C4-2B (cell line): Measurements from ENCODE around the gene PLS3.

Source experiments
- H3K27ac ChIP-seq: fragments of 450-650 bp; 2 replicates; pipeline ENCODE4 v1.5.1; 2017
- ZFX ChIP-seq: fragments of 450-650 bp; IDR thresholded peaks from 2 replicates; pipeline ENCODE4 v1.6.1; 2017
- TF ChIP-seq, protein P1 (sequence below): fragments of 450-650 bp; conservative IDR thresholded peaks from 2 replicates; pipeline ENCODE4 v1.5.1; 2017; ENCODE audit warnings: mild to moderate bottlenecking

The PLS3 gene

DNA sequence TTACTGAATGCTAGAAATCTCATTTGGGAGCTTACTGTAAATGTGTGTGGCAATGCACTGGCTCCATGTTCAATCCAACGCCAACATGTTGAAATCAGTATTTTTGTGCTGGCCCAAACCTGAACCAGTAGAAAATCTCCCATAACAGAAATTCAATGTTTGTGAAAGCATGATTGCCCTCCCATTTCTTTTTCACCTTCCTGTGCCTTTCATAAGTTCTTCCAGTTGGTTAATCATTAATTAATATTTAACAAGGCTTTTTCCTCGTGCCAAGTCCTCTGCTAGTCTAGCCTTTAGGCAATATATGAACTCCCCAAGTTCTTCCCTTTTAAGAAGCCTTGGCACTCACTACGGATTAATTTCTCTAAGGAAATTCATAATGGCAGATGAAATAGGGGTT, 1.3 kb upstream of the PLS3 start:
- no peak overlapping the region for H3K27ac ChIP-seq
- TF ChIP-seq ZFX, result no peak

DNA sequence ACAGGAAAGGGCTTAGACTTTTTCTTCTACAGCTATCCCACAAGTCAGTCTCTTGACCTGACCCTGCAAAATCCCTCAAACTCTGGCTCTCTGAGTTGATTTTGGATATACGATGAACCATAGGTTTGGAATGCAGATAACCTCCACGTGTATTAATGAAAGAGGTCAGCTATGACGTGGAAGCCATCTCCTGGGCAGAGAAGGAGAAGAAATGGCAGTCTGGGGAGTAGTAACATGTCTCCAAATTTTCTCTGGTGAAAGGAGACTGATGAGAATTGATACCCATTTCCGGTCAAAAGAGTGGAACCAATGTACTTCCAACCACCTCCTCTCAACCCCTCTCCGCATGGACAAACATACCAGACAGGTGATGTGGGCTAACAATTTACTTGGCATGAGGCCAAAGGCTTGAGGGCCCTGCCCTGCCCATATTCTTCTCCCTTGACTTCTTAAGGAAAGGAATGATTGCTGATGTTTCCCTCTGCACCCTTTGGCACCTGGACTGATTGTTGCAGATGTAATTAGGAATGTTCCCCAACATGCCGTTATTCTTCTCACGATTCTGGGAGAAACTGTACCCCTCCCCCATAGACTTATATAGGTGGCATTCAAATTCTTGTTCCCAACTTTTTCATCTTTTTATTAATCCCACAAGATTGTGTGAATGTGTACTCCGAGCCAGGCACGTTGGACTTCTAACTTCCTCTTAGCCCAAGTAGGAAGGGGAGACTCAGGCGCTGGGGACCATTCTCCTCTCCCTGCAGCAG, 580 bp upstream of the PLS3 start:
- peak overlapping the region; percentile 87 for H3K27ac ChIP-seq
- no peak for TF ChIP-seq ZFX
- TF ChIP-seq, protein P1, sequence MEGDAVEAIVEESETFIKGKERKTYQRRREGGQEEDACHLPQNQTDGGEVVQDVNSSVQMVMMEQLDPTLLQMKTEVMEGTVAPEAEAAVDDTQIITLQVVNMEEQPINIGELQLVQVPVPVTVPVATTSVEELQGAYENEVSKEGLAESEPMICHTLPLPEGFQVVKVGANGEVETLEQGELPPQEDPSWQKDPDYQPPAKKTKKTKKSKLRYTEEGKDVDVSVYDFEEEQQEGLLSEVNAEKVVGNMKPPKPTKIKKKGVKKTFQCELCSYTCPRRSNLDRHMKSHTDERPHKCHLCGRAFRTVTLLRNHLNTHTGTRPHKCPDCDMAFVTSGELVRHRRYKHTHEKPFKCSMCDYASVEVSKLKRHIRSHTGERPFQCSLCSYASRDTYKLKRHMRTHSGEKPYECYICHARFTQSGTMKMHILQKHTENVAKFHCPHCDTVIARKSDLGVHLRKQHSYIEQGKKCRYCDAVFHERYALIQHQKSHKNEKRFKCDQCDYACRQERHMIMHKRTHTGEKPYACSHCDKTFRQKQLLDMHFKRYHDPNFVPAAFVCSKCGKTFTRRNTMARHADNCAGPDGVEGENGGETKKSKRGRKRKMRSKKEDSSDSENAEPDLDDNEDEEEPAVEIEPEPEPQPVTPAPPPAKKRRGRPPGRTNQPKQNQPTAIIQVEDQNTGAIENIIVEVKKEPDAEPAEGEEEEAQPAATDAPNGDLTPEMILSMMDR, result no peak

GRCh38 chrX:115561605-115562479, 868 bp downstream of the PLS3 start:
- peak overlapping the region; percentile 87 for H3K27ac ChIP-seq
- no peak for TF ChIP-seq ZFX
- TF ChIP-seq, protein P1, result no peak; the same call in 1 of the 2 replicates

GRCh38 chrX:115562480-115562847, 1.5 kb downstream of the PLS3 start:
- TF ChIP-seq ZFX, result no peak
- TF ChIP-seq, protein P1, result no peak
- H3K27ac ChIP-seq, result peak overlapping the region; percentile 87; the same call in 1 of the 2 replicates

DNA sequence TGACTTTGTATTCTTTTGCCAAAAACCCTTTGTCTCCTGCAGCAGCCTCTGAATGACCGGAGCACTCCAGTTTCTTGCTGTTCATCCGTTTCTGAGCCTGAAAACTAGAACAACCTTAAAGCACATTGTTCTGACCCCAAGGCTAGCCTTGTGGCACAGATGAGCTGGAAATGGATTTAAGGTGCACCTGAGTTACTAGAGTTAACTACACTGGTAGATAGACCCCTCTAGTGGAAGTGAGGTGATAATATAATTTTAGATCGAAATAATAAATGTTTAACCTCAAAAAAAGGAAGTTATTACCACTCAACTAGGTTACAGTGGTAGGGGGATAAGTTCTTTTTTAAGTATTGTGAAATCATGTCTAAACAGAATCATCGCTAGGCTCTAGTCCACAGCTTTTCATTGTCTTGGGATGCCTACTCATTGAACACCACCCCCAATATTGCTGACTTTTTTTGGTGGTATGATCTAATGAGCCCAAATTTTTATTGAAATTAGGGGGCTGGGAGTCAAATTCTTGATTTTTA, 2.7 kb downstream of the PLS3 start:
- H3K27ac ChIP-seq, result no peak overlapping the region

GRCh38 chrX:115564243-115564642, 3.3 kb downstream of the PLS3 start:
- TF ChIP-seq, protein P1, result no peak
- no peak overlapping the region for H3K27ac ChIP-seq

More for the DNA sequence above, 2.7 kb downstream of the PLS3 start:
- TF ChIP-seq ZFX, result no peak
- TF ChIP-seq, protein P1, result no peak

GRCh38 chrX:115565888-115566287, 4.9 kb downstream of the PLS3 start:
- TF ChIP-seq, protein P1, result no peak
- H3K27ac ChIP-seq, result no peak overlapping the region
